GM18505 (cell line): ENCODE results near the gene SLC25A17.
"Not testable (repeated sequence)": the region's sequence is repeated elsewhere in the genome, so short reads cannot be mapped to it uniquely, and the experiment has no call there.

Experiments used
- ATAC-seq: cut with Tn5 transposase; IDR thresholded peaks from one replicate; pipeline ENCODE4 v1.9.1; 2021; ENCODE audit not compliant: unreplicated experiment
- POLR2A ChIP-seq: IDR thresholded peaks from 4 replicates; pipeline ENCODE4 v1.6.1; 2011; ENCODE audit warnings: borderline replicate concordance; ENCODE audit not compliant: insufficient read depth, insufficient read length; ENCODE audit errors: extremely low read depth

The SLC25A17 gene

GRCh38 chr22:40818747-40819598 lies at the start of gene SLC25A17:
Gene SLC25A17, minus strand, starts transcription at chr22:40819346. Its CDS starts 98 bp downstream, at chr22:40819248.
- peak; percentile 70 for ATAC-seq
- TF ChIP-seq POLR2A: peak; percentile 63

GRCh38 chr22:40868379-40868778 lies 49.2 kb upstream of the SLC25A17 start:
- ATAC-seq: not testable (repeated sequence)

- no peak for TF ChIP-seq POLR2A
- no peak for ATAC-seq
These were observed 48.0 kb upstream of the SLC25A17 start for GRCh38 chr22:40867109-40867508.

GRCh38 chr22:40862537-40862936 lies 43.4 kb upstream of the SLC25A17 start:
- no peak for ATAC-seq
- TF ChIP-seq POLR2A: no peak

- no peak for ATAC-seq
- no peak for TF ChIP-seq POLR2A
These were observed 42.9 kb upstream of the SLC25A17 start, which contains the start of gene DNAJB7 for GRCh38 chr22:40862013-40862412. Gene DNAJB7, minus strand, starts transcription at chr22:40862113. Its CDS starts 119 bp downstream, at chr22:40861994.

- no peak for ATAC-seq
- TF ChIP-seq POLR2A: no peak
These were observed 38.2 kb upstream of the SLC25A17 start for GRCh38 chr22:40857309-40857855.

- TF ChIP-seq POLR2A: peak; percentile 71
- peak; percentile 83 for ATAC-seq
These were observed 37.6 kb upstream of the SLC25A17 start, which contains the start of the genes ST13 and XPNPEP3 for GRCh38 chr22:40856513-40857308. Gene ST13, minus strand, starts transcription at chr22:40856639. Its CDS starts 99 bp downstream, at chr22:40856540. Gene XPNPEP3, plus strand, starts transcription at chr22:40857148. Its CDS starts 34 bp downstream, at chr22:40857182.

- no peak for TF ChIP-seq POLR2A
- ATAC-seq: peak; percentile 28
These were observed 36.9 kb upstream of the SLC25A17 start for GRCh38 chr22:40855979-40856512.

GRCh38 chr22:40855071-40855978 lies 36.2 kb upstream of the SLC25A17 start:
- no peak for TF ChIP-seq POLR2A
- ATAC-seq: no peak

GRCh38 chr22:40853961-40854360 lies 34.8 kb upstream of the SLC25A17 start:
- TF ChIP-seq POLR2A: no peak
- ATAC-seq: no peak

- no peak for TF ChIP-seq POLR2A
- ATAC-seq: no peak
These were observed 34.2 kb upstream of the SLC25A17 start for GRCh38 chr22:40853333-40853732.

GRCh38 chr22:40845816-40846215 lies 26.7 kb upstream of the SLC25A17 start:
- ATAC-seq: not testable (repeated sequence)
